Muscle layer of colon (tissue), 2 donors: ENCODE measurements around the gene ALDH3A2.

Source experiments
- H3K27ac ChIP-seq: one replicate; pipeline ENCODE4 v1.7.0; 2013; ENCODE audit warnings: low read depth, mild to moderate bottlenecking, low read length, moderate library complexity
- H3K27me3 ChIP-seq, 2 donors: one replicate each; pipeline ENCODE4 v1.7.0; 2013; ENCODE audit warnings: low read length in 2 of 2, mild to moderate bottlenecking in 2 of 2; ENCODE audit not compliant: insufficient read depth in 2 of 2, control insufficient read depth in 1 of 2
- H3K36me3 ChIP-seq: one replicate; pipeline ENCODE4 v1.7.0; 2013; ENCODE audit warnings: mild to moderate bottlenecking, low read length; ENCODE audit not compliant: insufficient read depth
- H3K4me1 ChIP-seq: one replicate; pipeline ENCODE4 v1.7.0; 2013; ENCODE audit warnings: mild to moderate bottlenecking, low read length; ENCODE audit not compliant: insufficient read depth
- H3K4me3 ChIP-seq, 2 donors: one replicate each; pipeline ENCODE4 v1.7.0; 2013; ENCODE audit warnings: low read length in 2 of 2, low read depth in 1 of 2, mild to moderate bottlenecking in 1 of 2, moderate library complexity in 1 of 2
- H3K9ac ChIP-seq: one replicate; pipeline ENCODE4 v1.7.0; 2013; ENCODE audit warnings: low read length
- H3K9me3 ChIP-seq: one replicate; pipeline ENCODE4 v1.7.0; 2013; ENCODE audit warnings: mild to moderate bottlenecking, low read length
- donor health status: abdominal sarcoma.
- donor health status: Adenocarcinoma of cecum.

The ALDH3A2 gene

GRCh38 chr17:19686400-19687090 lies 38.0 kb downstream of the ALDH3A2 start:
- Histone ChIP-seq H3K27ac (no peak overlapping the region), H3K4me3 (no peak overlapping the region), H3K9me3 (no peaks in the 10 kb centered on the region)

GRCh38 chr17:19702217-19702641 lies 53.7 kb downstream of the ALDH3A2 start:
- Histone ChIP-seq H3K36me3 (no peaks in the 10 kb centered on the region), H3K27me3 (no peaks in the 10 kb centered on the region), H3K9me3 (no peaks in the 10 kb centered on the region), H3K9ac (no peak overlapping the region), H3K27ac (no peak overlapping the region), H3K4me3 (no peak overlapping the region), H3K4me1 (no peaks in the 10 kb centered on the region)

More at GRCh38 chr17:19686400-19687090, 38.0 kb downstream of the ALDH3A2 start:
- Histone ChIP-seq H3K27me3 (no peaks in the 10 kb centered on the region), H3K9ac (no peak overlapping the region), H3K4me1 (no peaks in the 10 kb centered on the region), H3K36me3 (no peaks in the 10 kb centered on the region)

- H3K9ac ChIP-seq, result no peak overlapping the region
- H3K27ac ChIP-seq, result no peak overlapping the region
- H3K9me3 ChIP-seq, result no peaks in the 10 kb centered on the region
- no peak overlapping the region for H3K4me3 ChIP-seq
- H3K36me3 ChIP-seq, result no peaks in the 10 kb centered on the region
- no peaks in the 10 kb centered on the region for H3K4me1 ChIP-seq
- no peaks in the 10 kb centered on the region for H3K27me3 ChIP-seq
Observed at GRCh38 chr17:19703106-19703827, 54.7 kb downstream of the ALDH3A2 start.

GRCh38 chr17:19703828-19704613 lies 55.5 kb downstream of the ALDH3A2 start:
- Histone ChIP-seq H3K9me3 (no peaks in the 10 kb centered on the region), H3K4me1 (no peaks in the 10 kb centered on the region), H3K9ac (no peak overlapping the region), H3K36me3 (no peaks in the 10 kb centered on the region), H3K27me3 (no peaks in the 10 kb centered on the region), H3K27ac (no peak overlapping the region), H3K4me3 (no peak overlapping the region)

- no peak overlapping the region for H3K27ac ChIP-seq
- no peaks in the 10 kb centered on the region for H3K27me3 ChIP-seq
Observed at GRCh38 chr17:19705201-19705600, 56.6 kb downstream of the ALDH3A2 start.

GRCh38 chr17:19705771-19706770 lies 57.5 kb downstream of the ALDH3A2 start:
- no peaks in the 10 kb centered on the region for H3K4me1 ChIP-seq
- H3K27ac ChIP-seq, result no peak overlapping the region
- H3K4me3 ChIP-seq, result no peak overlapping the region
- H3K27me3 ChIP-seq, result no peaks in the 10 kb centered on the region
- H3K36me3 ChIP-seq, result no peaks in the 10 kb centered on the region
- H3K9me3 ChIP-seq, result no peaks in the 10 kb centered on the region
- H3K9ac ChIP-seq, result no peak overlapping the region

More at GRCh38 chr17:19705201-19705600, 56.6 kb downstream of the ALDH3A2 start:
- Histone ChIP-seq H3K4me1 (no peaks in the 10 kb centered on the region), H3K9me3 (no peaks in the 10 kb centered on the region), H3K36me3 (no peaks in the 10 kb centered on the region), H3K4me3 (no peak overlapping the region), H3K9ac (no peak overlapping the region)

GRCh38 chr17:19706791-19707727 lies 58.5 kb downstream of the ALDH3A2 start:
- no peaks in the 10 kb centered on the region for H3K4me1 ChIP-seq
- H3K9me3 ChIP-seq, result no peaks in the 10 kb centered on the region
- H3K9ac ChIP-seq, result no peak overlapping the region
- H3K36me3 ChIP-seq, result no peaks in the 10 kb centered on the region
- no peak overlapping the region for H3K27ac ChIP-seq
- H3K27me3 ChIP-seq, result no peaks in the 10 kb centered on the region
- no peak overlapping the region for H3K4me3 ChIP-seq

- no peaks in the 10 kb centered on the region for H3K4me1 ChIP-seq
- H3K4me3 ChIP-seq, result no peak overlapping the region
- no peak overlapping the region for H3K9ac ChIP-seq
- no peaks in the 10 kb centered on the region for H3K36me3 ChIP-seq
- no peak overlapping the region for H3K27ac ChIP-seq
- no peaks in the 10 kb centered on the region for H3K9me3 ChIP-seq
- no peaks in the 10 kb centered on the region for H3K27me3 ChIP-seq
Observed at GRCh38 chr17:19707728-19708221, 59.2 kb downstream of the ALDH3A2 start.

- H3K36me3 ChIP-seq, result no peaks in the 10 kb centered on the region
- no peak overlapping the region for H3K4me3 ChIP-seq
- H3K9me3 ChIP-seq, result no peaks in the 10 kb centered on the region
- H3K27me3 ChIP-seq, result no peaks in the 10 kb centered on the region
- H3K4me1 ChIP-seq, result no peaks in the 10 kb centered on the region
- no peak overlapping the region for H3K9ac ChIP-seq
- no peak overlapping the region for H3K27ac ChIP-seq
Observed at GRCh38 chr17:19708431-19709175, 60.1 kb downstream of the ALDH3A2 start.
